ENCODE results near the gene DPP4. TPM values are rescaled to one million over a fixed set of nuclear protein-coding genes. Genes with fewer than 3 reads are reported as not detected.

DPP4 gene
- total and polyA plus RNA-seq, 2 of the 4 experiments (the other 2 are of a cell fraction), result 13.2 to 19.0 TPM

DNA sequence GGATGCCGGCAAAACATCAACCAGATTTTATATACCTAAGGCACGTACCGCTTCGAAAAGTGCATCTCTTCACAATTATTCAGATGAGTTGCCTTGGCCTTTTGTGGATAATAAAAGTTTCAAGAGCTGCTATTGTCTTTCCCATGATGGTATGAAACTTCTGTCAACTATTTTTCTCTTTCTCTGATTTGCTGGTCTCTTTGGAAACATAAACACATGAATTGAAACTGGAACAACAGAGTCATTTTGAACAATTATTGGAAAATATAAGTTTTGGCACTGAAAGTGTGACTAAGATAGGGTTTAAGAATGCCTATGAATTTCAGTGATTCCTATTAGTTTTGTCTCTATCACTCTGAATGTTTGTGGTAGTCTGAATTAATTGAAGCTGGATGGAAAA, 109.9 kb downstream of the DPP4 start:
- H3K4ac ChIP-seq (ENCODE audit: low read depth, low read length), result no peak overlapping the region
- H3K27ac ChIP-seq (ENCODE audit: insufficient read depth, low read length), result no peak overlapping the region
- no peak overlapping the region for H3K4me2 ChIP-seq (ENCODE audit: low read depth, low read length)
- H3K36me3 ChIP-seq (ENCODE audit: control insufficient read depth, insufficient read depth, low read length), result no peaks in the 10 kb centered on the region
- in situ Hi-C loops (cut with MboI; ENCODE audit: low sequenced_read_pairs), result no loop called here
- H4K5ac ChIP-seq (ENCODE audit: low read depth, low read length), result no peak overlapping the region
- H4K91ac ChIP-seq (ENCODE audit: insufficient read depth, low read depth, low read length), result no peak overlapping the region
- ChIA-PET CTCF (no interaction called here), POLR2A (ENCODE audit: unreplicated experiment) (no interaction called here)
- DNase-seq, result no peak
- BruUV-seq (replicated peaks), result no TSS peak
- WGBS, 2 experiments (ENCODE audit: extremely low coverage in 2 of 2, insufficient read length in 1 of 2), result no CpG with 5 or more reads among the region's 4 CpGs
- no peak overlapping the region for H3K18ac ChIP-seq (ENCODE audit: low read depth, low read length)
- no peak overlapping the region for H2AK5ac ChIP-seq (ENCODE audit: low read depth, low read length)
- no peaks in the 10 kb centered on the region for H3K27me3 ChIP-seq (ENCODE audit: control insufficient read depth, insufficient read depth, low read length)
- H2BK120ac ChIP-seq (ENCODE audit: low read depth, low read length), result no peak overlapping the region
- ATAC-seq (ENCODE audit: low read depth), result no peak
- no peak overlapping the region for H3K23ac ChIP-seq (ENCODE audit: low read depth, low read length)
- no peak overlapping the region for H2AK9ac ChIP-seq (replicated peaks; ENCODE audit: low read depth, low read length, poor library complexity)
- dilution Hi-C loops (cut with HindIII; ENCODE audit: low sequenced_read_pairs, unreplicated experiment), result no loop called here
- intact Hi-C loops (cut with micrococcal nuclease), result no loop called here
- no peak overlapping the region for H2BK5ac ChIP-seq (ENCODE audit: low read depth, low read length, poor library complexity, severe bottlenecking)
- H2BK20ac ChIP-seq (ENCODE audit: low read depth, low read length), result no peak overlapping the region
- H2BK15ac ChIP-seq (ENCODE audit: low read depth, low read length), result no peak overlapping the region
- H3K4me1 ChIP-seq (ENCODE audit: control insufficient read depth, insufficient read depth, low read length), result no peaks in the 10 kb centered on the region
- no peaks in the 10 kb centered on the region for H4K20me1 ChIP-seq (ENCODE audit: insufficient read depth, low read length)
- H3K79me1 ChIP-seq (ENCODE audit: low read depth in 1 of 2, low read length in 2 of 2), result no peaks in the 10 kb centered on the region
- TF ChIP-seq MXI1 (IDR thresholded peaks at IDR 0.05; ENCODE audit: borderline replicate concordance, low read depth, low read length), result no peak
- TF ChIP-seq NFE2L2 (IDR thresholded peaks at IDR 0.05; ENCODE audit: low read depth, low read length), result no peak
- H3K14ac ChIP-seq (replicated peaks; ENCODE audit: low read depth, low read length), result no peak overlapping the region
- H2AFZ ChIP-seq (replicated peaks; ENCODE audit: low read length, poor library complexity), result no peak overlapping the region
- no peaks in the 10 kb centered on the region for H3K9me3 ChIP-seq (ENCODE audit: control insufficient read depth, insufficient read depth, low read length)
- no peak overlapping the region for H4K8ac ChIP-seq (ENCODE audit: low read depth in 2 of 2, low read length in 2 of 2)
- H3K56ac ChIP-seq (ENCODE audit: extremely low read depth, insufficient read depth, low read length), result no peak overlapping the region
- H3K9me1 ChIP-seq (ENCODE audit: insufficient read depth, low read length), result peaks cover 3% of the 10 kb centered on the region; the same call in 1 of the 2 replicates
- H3K4me3 ChIP-seq (ENCODE audit: insufficient read depth, low read depth, low read length), result no peak overlapping the region
- H3K9ac ChIP-seq (ENCODE audit: low read depth, low read length), result no peak overlapping the region
